IPS-NIHi11 (cell line): ENCODE data around the gene PLA2G2F.

Experiments used
- DNase-seq: peaks from one replicate; pipeline ENCODE4 v3.0.0; 2012; ENCODE audit warnings: mixed read lengths, low spot score

PLA2G2F gene

GRCh38 chr1:20138961-20139550 is at the start of gene PLA2G2F:
Gene PLA2G2F, plus strand, starts transcription at chr1:20139323. Its CDS starts 105 bp downstream, at chr1:20139428.
- DNase-seq: no peak

DNA sequence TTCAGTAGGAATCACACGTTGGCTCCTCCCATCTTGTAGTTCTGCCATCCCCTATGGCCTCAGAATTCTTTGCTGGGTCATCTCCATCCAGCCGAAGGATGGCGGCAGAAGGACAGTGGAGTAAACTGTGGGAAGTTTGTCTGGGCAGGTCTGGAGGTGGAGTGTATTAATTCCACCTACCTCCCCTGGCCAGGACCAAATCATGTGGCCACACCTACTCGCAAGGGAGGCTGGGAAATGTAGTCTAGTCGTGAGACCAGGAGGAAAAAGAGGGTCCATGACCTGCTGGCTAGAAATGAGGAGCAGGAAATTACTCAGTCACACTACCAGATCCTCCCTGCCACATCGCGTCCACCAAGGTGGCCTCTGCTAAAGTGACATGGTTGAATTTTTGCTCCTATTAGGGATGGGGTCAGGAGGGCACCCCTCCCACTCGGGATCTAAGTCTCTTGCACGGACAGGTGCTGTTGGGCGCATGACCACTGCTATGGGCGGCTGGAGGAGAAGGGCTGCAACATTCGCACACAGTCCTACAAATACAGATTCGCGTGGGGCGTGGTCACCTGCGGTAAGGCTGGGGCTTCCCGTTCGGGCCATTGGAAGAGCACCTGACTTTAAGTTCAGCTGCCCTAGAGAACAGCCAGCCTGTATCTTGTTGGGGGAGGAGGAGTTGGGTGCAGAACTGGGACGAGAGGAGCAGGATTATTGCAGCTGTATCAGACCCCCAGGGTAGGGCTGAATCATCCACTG is 49.6 kb upstream of the PLA2G2F start:
- DNase-seq: peak; percentile 57

- no peak for DNase-seq
Measured at GRCh38 chr1:20090119-20090518, 49.0 kb upstream of the PLA2G2F start.

- no peak for DNase-seq
Measured at GRCh38 chr1:20090641-20091040, 48.5 kb upstream of the PLA2G2F start.

DNA sequence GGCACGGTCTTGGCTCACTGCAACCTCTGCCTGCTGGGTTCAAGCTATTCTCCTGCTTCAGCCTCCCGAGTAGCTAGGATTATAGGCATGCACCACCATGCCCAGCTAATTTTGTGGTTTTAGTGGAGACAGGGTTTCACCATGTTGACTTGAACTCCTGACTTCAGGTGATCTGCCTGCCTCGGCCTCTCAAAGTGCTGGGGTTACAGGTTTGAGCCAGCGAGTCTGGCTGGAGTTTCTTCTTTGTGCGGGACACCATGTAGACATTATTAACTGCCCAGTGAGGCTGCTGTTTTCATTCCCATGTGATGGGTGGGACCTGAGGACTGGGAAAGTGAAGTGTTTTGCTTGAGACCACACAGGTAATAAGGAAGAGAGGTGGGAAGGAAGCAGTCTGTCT is 45.8 kb upstream of the PLA2G2F start:
- no peak for DNase-seq

DNA sequence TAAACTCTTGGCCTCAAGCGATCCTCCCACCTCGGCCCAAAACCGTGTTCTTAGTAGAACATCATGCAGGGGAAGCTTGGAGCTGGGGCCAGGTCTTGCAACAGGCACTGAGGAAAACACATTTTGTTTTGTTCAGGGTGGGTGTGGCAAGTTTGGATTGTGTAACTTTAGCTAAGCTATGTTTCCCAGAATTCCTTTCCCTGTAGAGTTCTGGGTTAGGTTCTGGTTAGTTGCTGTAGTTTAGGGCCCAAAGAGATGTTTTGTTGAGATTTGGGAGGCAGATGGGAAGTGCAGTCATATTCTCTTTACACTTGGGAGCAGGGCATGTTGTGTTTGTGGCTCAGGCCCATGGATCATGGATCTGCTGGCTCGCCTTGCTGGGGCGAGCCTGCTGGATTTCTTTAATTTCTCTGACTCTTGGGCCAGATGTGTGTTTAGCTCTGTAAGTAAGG is 45.2 kb upstream of the PLA2G2F start:
- no peak for DNase-seq

DNA sequence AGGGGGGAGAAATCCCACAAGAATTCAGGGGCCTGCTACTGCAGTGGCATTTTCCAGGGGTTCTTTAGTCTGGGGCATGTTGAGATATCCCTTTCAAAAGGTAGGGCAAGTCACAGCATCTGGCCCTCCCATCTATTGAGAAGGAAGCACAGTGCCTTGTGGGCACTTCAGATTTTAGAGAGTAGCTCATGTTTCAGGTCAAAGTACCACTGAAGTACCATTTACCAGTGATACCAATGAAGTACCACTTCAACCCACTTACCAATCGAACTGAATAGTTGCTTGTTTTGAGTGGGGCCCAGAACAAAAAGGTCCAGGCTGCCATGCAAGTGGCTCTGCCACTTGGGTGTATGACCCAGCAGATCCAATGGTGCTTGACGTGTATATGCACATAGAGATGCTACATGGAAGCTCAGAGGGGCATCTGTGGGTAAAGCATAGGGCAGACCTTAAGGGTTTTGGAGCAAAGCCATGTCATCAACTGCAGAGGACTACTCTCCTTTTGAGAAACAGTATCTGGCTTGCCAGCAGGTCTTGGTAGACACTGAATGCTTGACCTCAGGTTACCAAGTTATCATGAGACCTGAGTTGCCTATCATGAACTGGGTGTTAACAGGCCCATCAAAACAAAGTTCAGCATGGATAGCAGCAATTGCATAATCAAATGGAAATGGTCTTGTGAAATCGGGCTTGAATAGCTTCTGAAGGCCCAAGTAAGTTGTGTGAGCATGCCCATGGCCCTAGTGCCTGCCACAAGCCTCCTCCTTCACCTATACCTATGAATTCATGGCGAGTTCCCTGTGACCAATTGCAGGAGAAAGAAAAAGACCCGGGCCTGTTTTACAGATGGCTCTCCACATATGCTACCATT is 43.3 kb upstream of the PLA2G2F start:
- no peak for DNase-seq

GRCh38 chr1:20096840-20097447 is 42.2 kb upstream of the PLA2G2F start:
- DNase-seq: no peak

DNA sequence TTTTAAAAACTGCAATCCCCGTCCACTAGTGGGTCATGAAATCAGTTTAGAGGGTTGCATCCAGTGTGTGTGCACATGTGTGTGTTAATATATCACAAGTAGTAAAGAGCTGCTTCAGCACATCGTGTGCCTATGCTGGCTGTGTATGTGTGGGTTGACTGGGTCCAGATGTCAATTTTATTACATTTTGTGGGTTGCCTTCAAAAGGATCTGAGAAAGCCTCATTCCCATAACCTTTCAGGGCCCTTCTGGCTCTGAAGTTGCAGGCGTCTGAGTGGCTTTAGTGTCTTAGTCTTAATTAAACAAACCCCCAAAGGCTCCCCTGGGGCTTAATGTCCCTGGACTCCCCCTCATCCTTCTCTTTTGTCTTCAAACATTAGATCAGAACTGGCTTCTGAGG is 39.6 kb upstream of the PLA2G2F start:
- no peak for DNase-seq

- peak; percentile 79 for DNase-seq
Measured at GRCh38 chr1:20100632-20101355, 38.3 kb upstream of the PLA2G2F start.

DNA sequence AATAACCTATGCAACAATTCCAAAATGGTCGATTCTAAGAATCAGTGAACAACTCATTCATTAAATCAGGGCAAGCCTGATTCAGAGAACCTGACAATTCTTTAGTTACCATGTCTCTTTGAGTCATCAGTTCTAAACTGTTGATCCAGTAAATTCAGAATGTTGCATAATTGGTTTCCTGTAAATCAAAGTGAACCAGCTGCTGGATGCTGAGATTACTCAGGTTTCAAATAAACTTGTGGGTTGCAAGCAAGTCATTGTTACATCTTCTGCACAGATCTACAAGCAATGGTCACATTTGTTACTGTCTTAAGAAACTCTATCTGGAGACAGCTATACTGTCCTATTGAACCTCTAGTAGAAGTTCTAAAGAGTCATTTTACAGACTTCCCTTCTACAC is 36.2 kb upstream of the PLA2G2F start:
- DNase-seq: no peak

- DNase-seq: no peak
Measured at GRCh38 chr1:20105856-20106255, 33.3 kb upstream of the PLA2G2F start.

- no peak for DNase-seq
Measured at GRCh38 chr1:20107351-20107750, 31.8 kb upstream of the PLA2G2F start.

- DNase-seq: no peak
Measured at GRCh38 chr1:20107796-20108195, 31.3 kb upstream of the PLA2G2F start.

GRCh38 chr1:20108366-20109123 is 30.6 kb upstream of the PLA2G2F start:
- DNase-seq: no peak

- no peak for DNase-seq
Measured at GRCh38 chr1:20109223-20109856, 29.8 kb upstream of the PLA2G2F start.

DNA sequence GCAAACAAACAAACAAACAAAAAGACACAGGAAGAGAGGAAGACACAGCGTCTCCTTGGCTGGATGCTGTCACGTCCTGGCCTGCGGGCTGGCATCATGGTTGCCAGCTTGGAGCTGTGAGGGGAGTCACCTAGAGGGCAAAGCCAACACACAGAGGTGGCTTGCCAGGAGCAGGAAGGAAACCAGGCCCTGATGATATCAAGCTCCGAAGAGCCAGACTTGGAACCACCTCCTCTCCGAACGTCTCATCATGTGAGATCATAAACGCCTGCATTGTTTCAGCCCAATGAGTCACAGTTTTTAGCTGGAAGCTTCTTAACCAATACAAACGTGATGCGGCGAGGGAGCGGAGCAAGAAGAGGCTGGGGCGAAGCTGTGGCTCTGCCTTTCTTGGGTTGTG is 28.4 kb upstream of the PLA2G2F start:
- no peak for DNase-seq

DNA sequence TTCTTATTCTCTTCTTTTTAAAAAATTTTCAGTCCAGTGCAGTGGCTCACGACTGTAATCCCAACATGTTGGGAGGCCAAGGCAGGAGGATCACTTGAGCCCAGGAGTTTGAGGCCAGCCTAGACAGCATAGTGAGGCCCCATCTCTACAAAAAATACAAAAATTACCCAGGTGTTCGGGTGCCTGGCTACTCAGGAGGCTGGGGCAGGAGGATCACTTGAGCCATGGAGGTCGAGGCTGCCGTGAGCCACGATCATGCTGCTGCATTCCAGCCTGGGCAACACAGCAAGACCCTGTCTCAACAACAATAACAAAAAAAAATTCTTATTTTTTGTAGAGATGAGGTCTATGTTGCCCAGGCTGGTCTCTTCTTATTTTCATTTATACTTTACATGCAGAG is 27.7 kb upstream of the PLA2G2F start:
- DNase-seq: no peak

DNA sequence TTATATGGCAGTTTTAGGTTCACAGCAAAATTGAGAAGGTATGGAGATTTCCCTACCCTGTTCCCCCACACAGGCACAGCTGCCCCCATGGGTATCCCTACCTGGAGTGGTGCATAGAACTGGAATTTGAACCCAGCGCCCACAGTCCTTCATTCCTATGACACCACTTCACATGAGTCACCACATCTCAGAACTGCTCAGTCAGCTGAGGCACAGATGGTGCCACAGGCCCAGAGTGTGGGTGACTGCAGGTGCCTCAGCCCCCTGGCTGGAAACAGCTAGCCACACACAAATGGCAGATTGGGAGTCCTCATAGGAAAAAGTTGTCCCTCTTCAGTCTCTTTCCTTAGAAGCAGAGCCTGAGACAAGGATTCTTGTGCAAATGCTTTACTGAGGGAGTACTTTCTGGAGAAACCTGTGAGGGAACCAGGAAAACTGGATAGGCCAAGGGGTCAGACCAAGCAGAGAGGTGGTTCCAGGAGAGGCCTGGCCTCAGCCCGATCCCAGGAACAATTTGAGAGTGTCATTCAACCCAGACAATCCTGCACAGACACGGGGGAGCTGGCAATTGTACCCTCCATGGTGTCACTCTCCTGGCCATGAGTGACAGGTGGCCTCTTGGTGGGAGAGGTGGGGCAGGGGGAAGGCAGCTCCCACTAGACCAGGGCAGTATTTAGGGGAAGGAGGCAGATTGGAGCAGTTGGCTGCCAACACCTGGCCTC is 26.7 kb upstream of the PLA2G2F start:
- DNase-seq: no peak
